Lower leg skin (tissue), 4 donors: ENCODE data around the gene KCND2. TPM values are rescaled to one million over a fixed set of nuclear protein-coding genes. Genes with fewer than 3 reads are reported as not detected.

Source experiments
- DNase-seq, 2 donors: peaks; one replicate each; pipeline ENCODE4 v3.0.0-alpha.2; 2019; ENCODE audit warnings: low spot score in 2 of 2
- H3K4me3 ChIP-seq: fragments of 200-600 bp; sonication (generic); 2 replicates; pipeline ENCODE4 v1.5.1; 2017; ENCODE audit warnings: mild to moderate bottlenecking, low read depth; ENCODE audit not compliant: poor library complexity, severe bottlenecking
- CTCF ChIP-seq, 3 donors: fragments of 450-650 bp; IDR thresholded peaks; one replicate each; pipeline ENCODE4 v1.5.1; 2016; ENCODE audit warnings: antibody characterized with exemption in 3 of 3, mild to moderate bottlenecking in 3 of 3, moderate library complexity in 2 of 3
- POLR2A ChIP-seq, 2 donors: fragments of 450-650 bp; IDR thresholded peaks; one replicate each; pipeline ENCODE4 v1.6.1; 2016 to 2017; ENCODE audit warnings: antibody characterized with exemption in 2 of 2, mild to moderate bottlenecking in 1 of 2, moderate library complexity in 1 of 2
- WGBS, 2 donors: methylation state at CpG; one replicate each; pipeline ENCODE4 v1.1.5; 2018; 5-methylcytosine and 5-hydroxymethylcytosine counted together
- intact Hi-C: fragments of 100-400 bp; cut with DNase I; formaldehyde crosslinking; loops from one replicate; pipeline ENCODE4 v1.15.0; 2023; ENCODE audit warnings: low total_unique reads
- total RNA-seq, 4 donors: library from RNA; depleted of rRNA; stranded (reverse); fragments of >200 nt; gene quantifications; one replicate each; pipeline ENCODE4 v1.1.0, GENCODE V29; 2016

KCND2 gene
- total RNA-seq, 4 donors from 2014 or later = 0.11 to 0.25 (median 0.15) TPM

DNA sequence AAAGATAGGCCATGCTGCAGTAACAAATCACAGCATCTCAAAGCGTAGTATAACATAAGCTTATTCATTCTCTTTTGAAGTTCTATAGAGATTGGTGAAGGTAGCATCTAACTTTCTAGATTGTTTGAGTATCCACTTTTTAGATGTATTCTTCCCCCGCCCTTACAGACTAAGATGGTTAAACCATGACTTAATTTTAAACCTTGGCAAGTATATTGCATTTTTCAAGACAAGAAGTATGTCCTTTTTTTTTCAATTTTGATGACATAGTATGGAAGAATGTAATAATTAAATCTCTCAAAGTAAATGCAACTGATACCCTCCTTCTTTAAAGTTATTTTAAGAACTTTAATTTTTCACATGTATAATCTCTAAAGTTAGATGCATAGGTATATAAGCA lies 190.0 kb downstream of the KCND2 start:
- no peak overlapping the region for H3K4me3 ChIP-seq
- TF ChIP-seq CTCF (IDR thresholded peaks at IDR 0.05) (no peak), POLR2A (IDR thresholded peaks at IDR 0.05) (no peak)
- no peak for DNase-seq
- intact Hi-C loops = no loop called here
- 80 to 85% methylated on average over 2 of the region's 2 CpGs for WGBS, 2 donors

DNA sequence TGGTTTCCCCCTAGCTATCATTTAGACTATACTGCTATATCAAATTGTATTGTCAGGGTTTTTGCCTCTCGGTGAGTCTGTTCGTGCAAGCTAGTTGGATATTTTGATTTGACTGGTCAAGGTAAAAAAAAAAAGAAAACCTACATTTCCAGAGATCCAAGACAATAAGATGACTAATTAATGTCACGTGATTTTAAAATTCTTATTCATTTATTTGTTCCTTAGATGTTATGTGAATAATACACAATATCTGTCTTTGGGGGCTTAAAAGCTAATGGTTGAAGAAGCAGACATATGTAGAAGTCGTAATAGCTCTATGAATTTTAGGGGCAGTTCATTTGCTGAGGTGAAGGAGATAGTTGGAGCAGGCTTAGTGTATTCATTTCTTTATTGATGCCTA lies 191.1 kb downstream of the KCND2 start:
- intact Hi-C loops = no loop called here
- WGBS, 2 donors = 90 to 92% methylated on average over 4 of the region's 4 CpGs
- H3K4me3 ChIP-seq = no peak overlapping the region
- TF ChIP-seq POLR2A (IDR thresholded peaks at IDR 0.05) (no peak), CTCF (IDR thresholded peaks at IDR 0.05) (no peak)
- DNase-seq = no peak

DNA sequence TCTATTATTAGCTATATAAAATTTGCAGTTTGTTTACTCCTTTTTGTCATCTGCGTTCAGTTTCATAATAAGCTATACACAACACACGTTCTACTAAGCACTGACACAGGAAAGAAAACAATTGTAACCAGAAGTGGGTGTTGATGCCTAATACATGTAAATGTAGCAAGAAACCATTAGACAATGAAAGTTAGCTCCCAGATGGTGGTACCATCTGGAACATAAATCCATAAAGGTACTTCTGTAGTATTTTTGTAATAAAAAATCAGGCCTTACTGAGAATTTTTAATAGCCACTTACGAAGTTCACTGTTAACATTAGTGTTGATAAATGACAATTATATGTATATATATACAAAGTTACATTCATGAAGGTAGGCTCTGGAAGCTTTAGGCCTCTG lies 194.7 kb downstream of the KCND2 start:
- WGBS, 2 donors = 81 to 82% methylated on average over 3 of the region's 3 CpGs
- intact Hi-C loops = no loop called here
- no peak for DNase-seq

GRCh38 chr7:120468611-120469010 lies 195.6 kb downstream of the KCND2 start:
- TF ChIP-seq CTCF (IDR thresholded peaks at IDR 0.05) (no peak), POLR2A (IDR thresholded peaks at IDR 0.05) (no peak)
- intact Hi-C loops = no loop called here
- no peak for DNase-seq
- 51 to 60% methylated on average over 3 of the region's 3 CpGs for WGBS, 2 donors
- H3K4me3 ChIP-seq = no peak overlapping the region

More for the DNA sequence above, 194.7 kb downstream of the KCND2 start:
- H3K4me3 ChIP-seq = no peak overlapping the region
- TF ChIP-seq CTCF (IDR thresholded peaks at IDR 0.05) (no peak), POLR2A (IDR thresholded peaks at IDR 0.05) (no peak)

GRCh38 chr7:120472892-120473291 lies 199.9 kb downstream of the KCND2 start:
- intact Hi-C loops = no loop called here
- no peak for TF ChIP-seq POLR2A (IDR thresholded peaks at IDR 0.05)
- whole genome bisulfite sequencing, 2 donors = 92 to 93% methylated on average over 3 of the region's 3 CpGs

GRCh38 chr7:120473352-120473751 lies 200.4 kb downstream of the KCND2 start:
- TF ChIP-seq CTCF (IDR thresholded peaks at IDR 0.05) (no peak), POLR2A (IDR thresholded peaks at IDR 0.05) (no peak)
- intact Hi-C loops = no loop called here
- 81 to 87% methylated on average over 5 of the region's 5 CpGs for WGBS, 2 donors
- DNase-seq = no peak
- no peak overlapping the region for H3K4me3 ChIP-seq

More at GRCh38 chr7:120472892-120473291, 199.9 kb downstream of the KCND2 start:
- no peak overlapping the region for H3K4me3 ChIP-seq
- DNase-seq = no peak
